SK-N-MC (cell line): ENCODE results near the gene LRRFIP1.

ENCODE experiments used
- DNase-seq: peaks from one replicate; pipeline ENCODE4 v3.0.0-alpha.2; 2011; ENCODE audit warnings: low read depth, low spot score
- H3K27ac ChIP-seq: fragments of 200-600 bp; sonication (generic); 2 replicates; pipeline ENCODE4 v1.5.1; 2016; ENCODE audit warnings: mixed run types
- H3K36me3 ChIP-seq: fragments of 200-600 bp; sonication (generic); 2 replicates; pipeline ENCODE4 v1.6.1; 2017; ENCODE audit warnings: antibody characterized with exemption, low read length, mixed read lengths; ENCODE audit not compliant: insufficient read depth
- H3K4me3 ChIP-seq: fragments of 200-600 bp; sonication (generic); 2 replicates; pipeline ENCODE4 v1.5.1; 2016
- H3K9ac ChIP-seq: fragments of 200-600 bp; sonication (generic); 2 replicates; pipeline ENCODE4 v1.8.0; 2017; ENCODE audit warnings: mixed run types, mixed read lengths; ENCODE audit not compliant: insufficient read length
- H3K9me3 ChIP-seq: fragments of 200-600 bp; sonication (generic); 2 replicates; pipeline ENCODE4 v1.6.1; 2017; ENCODE audit warnings: low read depth, mild to moderate bottlenecking, antibody characterized with exemption, low read length, moderate library complexity, mixed read lengths
- EZH2 ChIP-seq: fragments of 200-600 bp; sonication (generic); IDR thresholded peaks from one replicate; pipeline ENCODE4 v1.6.1; 2017; ENCODE audit warnings: antibody characterized with exemption
- FOXP2 ChIP-seq: optimal IDR thresholded peaks from 2 replicates; pipeline ENCODE3; 2011; ENCODE audit warnings: mild to moderate bottlenecking, moderate library complexity; ENCODE audit not compliant: insufficient read depth; ENCODE audit errors: extremely low read length, control extremely low read depth
- POLR2AphosphoS5 ChIP-seq: IDR thresholded peaks from 2 replicates; pipeline ENCODE4 v1.6.1; 2012; ENCODE audit warnings: mild to moderate bottlenecking, low read depth, low read length, borderline replicate concordance

The LRRFIP1 gene

DNA sequence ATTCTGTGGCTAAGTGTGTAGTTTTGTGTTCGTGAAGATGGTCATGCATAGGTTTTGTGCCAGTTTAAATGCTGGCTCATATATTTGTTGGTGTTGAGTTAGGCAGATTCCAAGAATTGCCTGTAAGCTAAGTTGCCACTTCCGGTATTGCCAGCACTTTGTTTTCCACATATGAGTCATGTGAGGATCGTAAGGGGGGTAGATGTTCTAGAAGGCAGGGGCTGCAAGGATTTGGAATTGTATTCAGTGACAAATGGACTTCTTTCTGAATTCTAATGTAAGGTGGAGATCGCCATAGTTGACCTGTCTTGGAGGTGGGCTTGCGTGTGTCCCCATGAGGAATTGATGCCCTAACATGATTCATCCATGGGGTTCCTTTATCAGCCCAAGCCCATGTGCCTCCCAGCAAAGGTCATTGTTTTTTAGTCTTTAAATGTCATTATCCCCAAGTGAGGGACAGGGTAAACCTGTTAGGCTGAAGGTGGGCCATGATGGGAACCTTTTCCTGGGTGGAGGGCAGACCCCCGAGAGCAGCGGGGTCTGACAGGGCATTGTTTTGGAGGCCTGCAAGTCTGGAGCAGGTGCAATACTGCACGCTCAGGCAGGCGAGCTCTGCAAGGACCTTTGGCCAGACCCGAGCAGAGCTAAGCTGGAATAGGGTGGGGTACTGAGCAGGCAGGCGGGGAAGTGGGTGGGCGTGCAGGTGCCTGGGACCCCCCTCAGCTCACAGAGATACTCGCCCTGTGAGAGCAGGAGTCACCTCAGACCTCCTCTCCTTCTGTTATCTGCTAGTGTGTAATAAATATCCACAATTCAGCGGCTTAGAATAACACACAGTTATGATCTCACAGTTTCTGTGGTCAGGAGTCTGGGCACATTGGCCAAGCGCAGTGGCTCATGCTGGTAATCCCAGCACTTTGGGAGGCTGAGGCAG is 77.4 kb downstream of the LRRFIP1 start:
- Histone ChIP-seq H3K9me3 (no peaks in the 10 kb centered on the region), H3K4me3 (no peak overlapping the region), H3K27ac (no peak overlapping the region), H3K9ac (no peak overlapping the region), H3K36me3 (no peaks in the 10 kb centered on the region)
- TF ChIP-seq POLR2AphosphoS5 (no peak), FOXP2 (no peak), EZH2 (no peak)
- no peak for DNase-seq

DNA sequence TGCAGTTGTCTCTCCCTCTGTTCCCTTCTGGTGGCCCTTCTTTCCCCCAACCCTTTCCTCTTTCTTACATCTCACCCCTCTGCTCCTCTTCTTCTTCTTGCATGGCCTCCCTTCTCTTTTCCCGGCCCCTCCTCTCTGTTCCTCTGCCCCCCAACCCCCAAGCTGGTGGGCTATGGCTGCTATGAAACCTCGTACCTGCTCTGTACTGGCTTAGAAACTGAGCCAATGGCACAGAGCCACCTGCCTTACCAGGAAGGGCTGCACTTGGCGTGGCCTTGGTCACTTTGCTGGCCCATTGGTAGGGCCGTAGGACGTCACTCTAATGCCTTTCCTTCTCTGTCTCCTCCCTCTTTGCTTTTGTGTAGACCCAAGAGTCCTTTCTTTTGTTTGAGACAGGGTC is 78.9 kb downstream of the LRRFIP1 start:
- no peak overlapping the region for H3K4me3 ChIP-seq
- H3K9ac ChIP-seq = no peak overlapping the region
- DNase-seq = no peak
- no peak overlapping the region for H3K27ac ChIP-seq
- TF ChIP-seq FOXP2 (no peak), EZH2 (no peak), POLR2AphosphoS5 (no peak)
- no peaks in the 10 kb centered on the region; the same call in 1 of the 2 replicates for H3K36me3 ChIP-seq
- no peaks in the 10 kb centered on the region for H3K9me3 ChIP-seq

DNA sequence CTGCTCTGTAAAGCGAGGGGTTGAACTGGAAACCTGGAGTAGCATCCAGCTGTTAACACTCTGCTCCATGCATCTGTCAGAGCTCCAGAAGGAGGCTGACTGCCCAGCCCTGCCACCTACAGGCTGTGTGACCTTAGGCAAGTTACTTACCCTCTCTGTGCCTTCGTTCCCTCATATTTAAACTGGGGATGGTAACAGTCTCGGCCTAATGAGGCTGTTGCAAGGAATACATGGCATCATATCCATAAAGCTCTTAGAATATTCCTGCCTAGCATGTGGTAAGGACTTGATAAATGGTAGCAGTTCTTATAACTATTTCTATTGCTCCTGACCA is 80.6 kb downstream of the LRRFIP1 start:
- no peak overlapping the region for H3K27ac ChIP-seq
- no peaks in the 10 kb centered on the region; the same call in 1 of the 2 replicates for H3K36me3 ChIP-seq
- no peak overlapping the region for H3K9ac ChIP-seq
- no peaks in the 10 kb centered on the region for H3K9me3 ChIP-seq
- TF ChIP-seq POLR2AphosphoS5 = no peak
- no peak for TF ChIP-seq EZH2
- TF ChIP-seq FOXP2 = no peak
- DNase-seq = no peak
- no peak overlapping the region for H3K4me3 ChIP-seq

DNA sequence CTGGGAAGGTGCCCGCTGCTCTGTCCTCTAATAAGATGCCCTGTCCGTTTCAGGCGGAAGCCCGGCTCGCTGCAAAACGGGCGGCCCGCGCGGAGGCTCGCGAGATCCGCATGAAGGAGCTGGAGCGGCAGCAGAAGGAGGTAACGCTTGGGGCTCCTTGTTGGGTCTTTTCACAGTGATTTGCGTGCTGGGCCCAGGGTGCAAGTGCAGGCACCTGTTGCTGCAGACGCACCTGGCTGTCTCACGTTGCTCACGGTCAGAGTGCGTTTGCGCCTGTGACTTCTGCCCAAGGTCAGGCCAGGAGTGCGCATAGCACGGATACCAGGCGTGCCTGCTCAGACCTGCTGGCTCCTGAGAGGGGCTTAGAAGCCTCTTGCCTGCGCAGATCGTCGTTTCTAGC is 81.1 kb downstream of the LRRFIP1 start:
- H3K36me3 ChIP-seq = no peaks in the 10 kb centered on the region; the same call in 1 of the 2 replicates
- no peak for DNase-seq

DNA sequence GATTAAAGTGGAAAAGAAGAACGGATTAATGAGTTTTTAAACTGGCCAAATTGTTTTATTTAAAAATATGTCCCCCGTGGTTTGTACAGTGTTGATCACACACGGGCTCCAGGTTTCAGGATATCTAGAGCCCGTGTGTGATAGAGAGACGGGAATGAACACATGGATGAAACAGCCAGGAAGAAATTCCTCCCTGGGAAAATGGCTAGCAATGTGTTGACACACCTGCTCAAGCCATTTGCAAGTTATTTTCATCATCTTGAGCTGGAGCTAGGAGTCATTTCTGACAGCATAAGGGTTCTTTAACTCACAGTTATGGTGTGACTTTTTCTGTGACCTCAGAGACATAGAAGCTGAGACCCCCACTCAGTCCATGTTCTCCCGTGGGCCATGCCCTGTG is 81.6 kb downstream of the LRRFIP1 start:
- no peak for DNase-seq
- Histone ChIP-seq H3K27ac (no peak overlapping the region), H3K9ac (no peak overlapping the region), H3K4me3 (no peak overlapping the region), H3K9me3 (no peaks in the 10 kb centered on the region), H3K36me3 (no peaks in the 10 kb centered on the region; the same call in 1 of the 2 replicates)
- TF ChIP-seq FOXP2 (no peak), POLR2AphosphoS5 (no peak), EZH2 (no peak)

More for the DNA sequence above, 81.1 kb downstream of the LRRFIP1 start:
- Histone ChIP-seq H3K27ac (no peak overlapping the region), H3K9me3 (no peaks in the 10 kb centered on the region), H3K4me3 (no peak overlapping the region), H3K9ac (no peak overlapping the region)
- TF ChIP-seq FOXP2 (no peak), POLR2AphosphoS5 (no peak), EZH2 (no peak)

DNA sequence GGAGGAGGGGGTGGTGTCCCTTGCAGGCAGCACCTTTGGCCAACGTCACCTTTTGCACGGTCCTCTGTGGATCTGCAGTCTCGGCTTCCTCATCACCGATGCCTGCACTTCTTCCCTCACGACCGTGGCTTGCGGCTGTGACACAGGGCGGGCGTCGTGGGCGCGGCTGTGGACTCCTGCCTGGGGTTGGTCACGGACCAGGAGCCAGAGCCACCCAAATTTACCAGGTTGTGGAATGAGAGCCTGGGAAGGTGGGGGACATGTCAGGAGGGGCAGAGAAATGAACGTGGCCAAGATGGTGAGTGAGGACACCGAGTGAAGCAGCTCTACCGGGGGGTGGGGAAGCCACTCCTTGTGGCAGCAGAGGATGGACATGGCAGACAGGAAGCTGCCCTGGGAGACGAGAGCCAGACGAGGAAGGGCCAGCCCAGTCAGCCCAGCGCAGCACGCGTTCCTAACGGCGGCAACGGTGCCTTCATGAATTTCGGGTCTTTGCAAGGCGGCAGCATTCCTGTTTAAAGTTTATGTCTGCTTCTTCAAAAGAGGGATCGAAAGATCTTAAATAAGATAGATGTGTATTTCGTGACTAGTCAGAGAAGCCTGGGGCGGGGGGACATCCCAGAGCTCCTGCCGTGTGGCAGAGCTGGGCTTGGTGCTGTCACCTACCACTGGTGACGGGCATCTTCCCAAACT is 84.2 kb downstream of the LRRFIP1 start:
- no peak for DNase-seq
- no peaks in the 10 kb centered on the region for H3K9me3 ChIP-seq
- H3K27ac ChIP-seq = no peak overlapping the region
- TF ChIP-seq POLR2AphosphoS5 (no peak), FOXP2 (no peak)
- no peaks in the 10 kb centered on the region; the same call in 1 of the 2 replicates for H3K36me3 ChIP-seq
- no peak overlapping the region for H3K9ac ChIP-seq
- no peak overlapping the region for H3K4me3 ChIP-seq

DNA sequence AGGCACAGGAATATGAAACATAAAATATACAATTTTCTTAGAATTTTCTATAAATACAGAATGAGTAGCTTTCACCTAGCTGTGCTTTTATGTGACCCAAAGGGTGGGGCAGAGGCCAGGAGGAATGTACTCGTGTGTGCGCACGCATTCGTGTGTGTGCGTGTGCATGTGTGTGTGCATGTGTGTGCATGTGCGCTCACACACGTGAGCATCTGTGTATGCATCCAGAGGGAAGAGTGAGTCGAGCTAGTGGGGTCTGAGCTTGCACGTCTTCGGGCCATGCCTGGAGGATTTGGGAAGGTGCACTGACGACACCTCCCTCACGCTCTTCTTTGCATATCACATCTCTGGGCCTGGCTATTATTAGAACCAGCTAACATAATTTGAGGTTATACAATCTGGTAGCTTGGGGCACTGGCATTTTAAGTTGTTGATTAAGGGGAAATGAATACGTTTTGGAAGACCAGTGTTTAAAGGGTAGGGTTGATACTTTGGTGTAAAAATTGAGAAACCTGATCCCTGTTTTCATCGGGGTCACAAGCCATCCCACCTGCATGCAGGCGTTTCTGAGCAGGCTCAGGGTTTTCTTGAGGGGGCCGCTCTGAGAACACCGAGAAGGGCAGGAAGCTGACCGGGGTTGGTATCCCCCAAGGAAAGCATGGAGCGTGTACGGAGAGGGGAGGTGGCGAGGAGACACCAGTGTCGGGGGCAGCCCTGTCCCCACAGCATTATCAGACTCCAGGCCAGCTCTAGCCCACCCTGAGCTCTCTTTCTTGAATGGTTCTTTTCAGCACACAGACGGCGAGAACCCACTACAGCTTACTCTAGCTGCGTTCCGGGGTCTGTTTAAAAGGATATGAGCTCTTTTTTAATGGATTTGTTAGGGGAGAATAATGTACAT is 85.3 kb downstream of the LRRFIP1 start:
- Histone ChIP-seq H3K9me3 (no peaks in the 10 kb centered on the region), H3K9ac (no peak overlapping the region), H3K36me3 (no peaks in the 10 kb centered on the region; the same call in 1 of the 2 replicates), H3K27ac (no peak overlapping the region), H3K4me3 (no peak overlapping the region)
- TF ChIP-seq EZH2 (no peak), POLR2AphosphoS5 (no peak), FOXP2 (no peak)
- no peak for DNase-seq
